Prostate gland (tissue), 2 donors: ENCODE data around the gene RAB27B. TPM values are rescaled to one million over a fixed set of nuclear protein-coding genes. Genes with fewer than 3 reads are reported as not detected.

ENCODE experiments used
- DNase-seq: peaks from one replicate; pipeline ENCODE4 v3.0.0-alpha.2; 2019; ENCODE audit warnings: low spot score
- H3K27ac ChIP-seq, 2 donors: fragments of 200-600 bp; sonication (generic); 2 replicates each; pipeline ENCODE4 v1.5.1; 2017 to 2019
- H3K27me3 ChIP-seq: fragments of 200-600 bp; sonication (generic); replicated peaks from 2 replicates; pipeline ENCODE4 v1.5.1; 2019; ENCODE audit not compliant: insufficient read depth
- H3K36me3 ChIP-seq, 2 donors: fragments of 200-600 bp; sonication (generic); 1 replicate in 1 of 2; 2 replicates in 1 of 2; pipeline versions ENCODE4 v1.5.1 to v1.8.1; 2017 to 2019
- H3K4me1 ChIP-seq: fragments of 200-600 bp; sonication (generic); replicated peaks from 2 replicates; pipeline ENCODE4 v1.5.1; 2019
- H3K4me3 ChIP-seq, 2 donors: fragments of 200-600 bp; sonication (generic); 2 replicates each; pipeline ENCODE4 v1.5.1; 2017 to 2019
- H3K9me3 ChIP-seq: fragments of 200-600 bp; sonication (generic); 2 replicates; pipeline ENCODE4 v1.5.1; 2017
- CTCF ChIP-seq, 4 experiments: fragments of 200-600 bp in 2 of 4; fragments of 450-650 bp in 2 of 4; sonication (generic) in 2 of 4; IDR thresholded peaks; 1 replicate in 3 of 4; 2 replicates in 1 of 4; pipeline ENCODE4 v1.5.1; 2016 to 2019; ENCODE audit warnings: antibody characterized with exemption in 4 of 4, mild to moderate bottlenecking in 2 of 4, moderate library complexity in 2 of 4
- POLR2A ChIP-seq: fragments of 450-650 bp; IDR thresholded peaks from one replicate; pipeline ENCODE4 v1.6.1; 2016; ENCODE audit warnings: antibody characterized with exemption, mild to moderate bottlenecking
- POLR2AphosphoS5 ChIP-seq: sonication (generic); formaldehyde crosslinking; IDR thresholded peaks from one replicate; pipeline ENCODE4 v1.6.1; 2017; ENCODE audit warnings: antibody characterized with exemption
- WGBS: methylation state at CpG from one replicate; pipeline ENCODE4 v1.1.5; 2018; 5-methylcytosine and 5-hydroxymethylcytosine counted together
- intact Hi-C: fragments of 100-400 bp; cut with DNase I; formaldehyde crosslinking; loops from one replicate; pipeline ENCODE4 v1.14.2; 2022
- total RNA-seq, 2 donors: library from RNA; depleted of rRNA; stranded (reverse); fragments of >200 nt; gene quantifications; one replicate each; pipeline ENCODE4 v1.1.0, GENCODE V29; 2016

Gene RAB27B
- total RNA-seq, 2 donors from 2014 or later = 10.7 to 60.2 TPM

- Histone ChIP-seq H3K27me3 (no peaks in the 10 kb centered on the region), H3K4me3 (no peak overlapping the region), H3K27ac (no peak overlapping the region), H3K4me1 (no peaks in the 10 kb centered on the region), H3K36me3 (no peaks in the 10 kb centered on the region), H3K9me3 (no peaks in the 10 kb centered on the region)
- 60% methylated on average over 1 of the region's 1 CpG for WGBS
- intact Hi-C loops = no loop called here
- no peak for DNase-seq
- TF ChIP-seq POLR2A = no peak
- TF ChIP-seq POLR2AphosphoS5 = no peak
- TF ChIP-seq CTCF (IDR thresholded peaks at IDR 0.05) = no peak
Observed at GRCh38 chr18:54932472-54932871, 104.2 kb downstream of the RAB27B start.

GRCh38 chr18:54938506-54938905 lies 110.2 kb downstream of the RAB27B start:
- TF ChIP-seq POLR2AphosphoS5 (no peak), CTCF (IDR thresholded peaks at IDR 0.05) (no peak), POLR2A (no peak)
- H3K9me3 ChIP-seq = no peaks in the 10 kb centered on the region
- DNase-seq = no peak
- intact Hi-C loops = no loop called here
- H3K27ac ChIP-seq = no peak overlapping the region
- H3K36me3 ChIP-seq = no peaks in the 10 kb centered on the region
- no peak overlapping the region for H3K4me3 ChIP-seq
- H3K27me3 ChIP-seq = no peaks in the 10 kb centered on the region
- WGBS = 93% methylated on average over 3 of the region's 3 CpGs
- no peaks in the 10 kb centered on the region for H3K4me1 ChIP-seq

- Histone ChIP-seq H3K27ac (no peak overlapping the region), H3K4me3 (no peak overlapping the region), H3K9me3 (no peaks in the 10 kb centered on the region), H3K36me3 (no peaks in the 10 kb centered on the region), H3K27me3 (no peaks in the 10 kb centered on the region), H3K4me1 (no peaks in the 10 kb centered on the region)
- intact Hi-C loops = no loop called here
- 91% methylated on average over 7 of the region's 7 CpGs for WGBS
- no peak for DNase-seq
- no peak for TF ChIP-seq POLR2AphosphoS5
- TF ChIP-seq CTCF (IDR thresholded peaks at IDR 0.05) = no peak
- TF ChIP-seq POLR2A = no peak
Observed at GRCh38 chr18:54939361-54939917, 111.2 kb downstream of the RAB27B start.

- no peaks in the 10 kb centered on the region for H3K36me3 ChIP-seq
- 52% methylated on average over 4 of the region's 4 CpGs for WGBS
Observed at GRCh38 chr18:54942144-54942543, 113.9 kb downstream of the RAB27B start.

GRCh38 chr18:54942569-54942968 lies 114.3 kb downstream of the RAB27B start:
- WGBS = 85% methylated on average over 3 of the region's 3 CpGs
- TF ChIP-seq POLR2AphosphoS5 (no peak), POLR2A (no peak), CTCF (IDR thresholded peaks at IDR 0.05) (no peak)
- no peak overlapping the region for H3K27ac ChIP-seq
- intact Hi-C loops = no loop called here
- H3K36me3 ChIP-seq = no peaks in the 10 kb centered on the region
- no peaks in the 10 kb centered on the region for H3K4me1 ChIP-seq
- DNase-seq = no peak
- no peak overlapping the region for H3K4me3 ChIP-seq
- no peaks in the 10 kb centered on the region for H3K27me3 ChIP-seq
- no peaks in the 10 kb centered on the region for H3K9me3 ChIP-seq

More at GRCh38 chr18:54942144-54942543, 113.9 kb downstream of the RAB27B start:
- intact Hi-C loops = no loop called here
- TF ChIP-seq POLR2AphosphoS5 = peak; percentile 21
- no peak for TF ChIP-seq POLR2A
- Histone ChIP-seq H3K4me3 (no peak overlapping the region), H3K27ac (no peak overlapping the region), H3K9me3 (no peaks in the 10 kb centered on the region), H3K27me3 (no peaks in the 10 kb centered on the region), H3K4me1 (no peaks in the 10 kb centered on the region)
- no peak for DNase-seq

Other genes starting within 250 kb of the RAB27B start
- not detected for gene DYNAP, start 237.2 kb upstream of the RAB27B start, total RNA-seq
- gene CCDC68, start 131.0 kb downstream of the RAB27B start, total RNA-seq = 10 to 100 TPM in 1 of 2 donors, 1 to 10 TPM in 1; 7.9 to 20.8 TPM